Right kidney (tissue), 1 donor: ENCODE results near the gene PDE9A.

Source experiments
- DNase-seq: peaks from one replicate; pipeline ENCODE4 v3.0.0-alpha.2; 2016

The PDE9A gene

DNA sequence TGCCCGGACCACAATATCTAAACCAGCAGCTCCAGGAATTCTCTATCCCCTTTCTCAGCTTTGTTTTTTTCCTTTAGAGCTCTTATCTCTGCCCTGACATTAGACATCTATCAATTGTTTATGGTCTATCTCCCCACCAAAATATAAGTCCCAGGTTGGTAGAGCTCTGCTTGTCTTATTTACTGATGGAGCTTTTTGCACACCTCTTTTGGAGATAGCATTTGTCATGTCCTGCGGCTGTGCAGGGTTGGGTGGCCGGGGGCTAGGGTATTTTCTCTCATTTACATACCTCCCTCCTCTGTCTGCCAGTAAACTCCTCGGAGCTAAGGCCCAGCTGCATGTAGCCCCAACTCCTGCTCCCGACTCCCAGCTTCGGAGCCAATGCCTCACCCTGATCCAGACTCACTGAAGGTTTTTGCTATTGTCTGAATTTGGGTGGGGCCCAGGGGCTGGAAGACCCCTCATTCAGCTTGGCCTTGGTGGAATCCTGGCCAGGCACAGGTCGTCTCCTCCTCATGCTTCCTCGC, 11.1 kb upstream of the PDE9A start:
- DNase-seq = no peak

- no peak for DNase-seq
Observed at GRCh38 chr21:42644223-42645208, 8.9 kb upstream of the PDE9A start.

DNA sequence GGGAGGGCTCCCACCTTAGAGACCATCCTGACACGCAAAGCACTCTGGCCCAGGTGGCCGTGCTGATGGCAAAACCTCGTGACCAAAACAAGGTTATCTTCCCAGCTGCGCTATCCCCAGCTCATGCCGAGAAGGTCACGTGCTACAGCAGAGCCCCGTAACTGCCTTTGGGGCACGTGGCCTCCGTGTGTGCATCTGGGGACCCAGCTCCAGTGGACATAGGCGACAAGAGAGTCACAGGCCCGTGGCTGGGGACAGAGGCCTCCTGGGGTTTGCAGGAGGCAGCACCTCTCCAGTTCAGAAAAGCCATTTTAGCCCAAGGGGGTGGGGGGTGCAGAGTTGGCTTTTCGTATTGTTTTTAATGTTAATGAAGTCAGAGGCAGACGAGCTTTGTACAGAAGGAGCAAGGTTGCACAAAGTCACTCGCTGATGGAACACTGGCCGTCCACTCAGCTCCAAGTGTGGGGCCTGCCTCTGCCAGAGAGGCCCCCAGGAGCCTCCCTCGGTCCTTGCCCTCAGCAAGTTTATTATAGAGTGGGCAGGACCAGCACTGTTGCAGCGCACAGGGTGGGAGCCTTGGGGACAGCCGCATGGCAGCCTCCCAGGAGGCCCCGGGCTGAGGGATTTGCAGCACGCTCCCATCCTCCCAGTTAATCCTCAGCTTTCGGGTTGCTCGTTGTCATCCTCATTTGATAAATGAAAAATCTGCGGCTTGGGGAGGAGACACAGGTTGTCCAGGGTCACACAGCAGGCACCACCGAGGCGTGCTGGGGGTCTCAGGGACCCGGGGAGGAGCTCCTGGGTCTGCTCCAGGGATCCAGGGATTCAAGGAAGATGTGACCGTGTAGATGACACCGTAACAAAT, 8.0 kb upstream of the PDE9A start:
- DNase-seq = no peak

GRCh38 chr21:42646076-42646825, 7.2 kb upstream of the PDE9A start:
- no peak for DNase-seq

- no peak for DNase-seq
Observed at GRCh38 chr21:42646836-42647235, 6.6 kb upstream of the PDE9A start.

- no peak for DNase-seq
Observed at GRCh38 chr21:42648606-42649005, 4.8 kb upstream of the PDE9A start.

DNA sequence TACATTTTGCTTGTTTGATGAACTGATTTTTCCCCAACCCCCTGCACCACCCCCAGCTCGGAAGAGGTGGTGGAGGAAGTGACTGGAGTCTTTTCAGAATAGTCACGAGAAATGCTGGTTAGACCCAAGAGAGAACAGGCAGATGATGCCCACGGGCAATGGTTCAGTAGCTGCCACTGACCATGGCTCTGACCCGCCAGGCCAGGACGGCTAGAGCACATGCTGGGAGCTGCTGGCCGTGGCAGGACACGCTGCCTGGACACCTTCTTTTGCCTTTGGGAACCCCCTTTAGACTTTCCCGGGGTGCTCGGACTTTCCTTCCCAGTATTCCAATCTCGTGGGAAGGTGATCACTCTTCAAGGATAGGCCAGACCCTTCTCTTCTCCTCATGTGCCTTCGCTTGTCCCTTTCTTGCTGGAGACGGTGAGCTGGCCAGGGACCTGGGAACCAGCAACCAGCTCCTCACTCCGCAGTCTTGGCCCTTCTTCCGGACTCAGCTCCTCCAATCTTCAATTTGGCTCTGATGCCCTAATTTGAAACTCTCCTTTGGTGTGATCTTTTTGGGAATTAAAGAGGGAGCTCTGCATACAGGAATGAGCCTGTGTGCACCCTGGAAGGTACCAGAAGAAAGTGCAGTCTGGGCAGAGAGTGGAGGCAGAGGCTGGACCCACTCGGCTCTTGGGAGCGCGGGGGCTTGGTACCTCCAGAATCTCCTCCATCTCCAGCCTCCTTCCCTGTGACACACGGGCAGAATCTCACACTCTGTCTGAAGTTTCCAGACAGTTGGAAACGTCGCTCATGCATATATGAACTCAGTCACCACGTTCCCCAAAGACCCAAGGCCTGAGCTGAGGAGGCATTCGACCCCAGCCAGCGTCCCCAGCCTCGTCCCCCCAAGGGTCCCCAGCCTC, 4.0 kb upstream of the PDE9A start:
- no peak for DNase-seq

DNA sequence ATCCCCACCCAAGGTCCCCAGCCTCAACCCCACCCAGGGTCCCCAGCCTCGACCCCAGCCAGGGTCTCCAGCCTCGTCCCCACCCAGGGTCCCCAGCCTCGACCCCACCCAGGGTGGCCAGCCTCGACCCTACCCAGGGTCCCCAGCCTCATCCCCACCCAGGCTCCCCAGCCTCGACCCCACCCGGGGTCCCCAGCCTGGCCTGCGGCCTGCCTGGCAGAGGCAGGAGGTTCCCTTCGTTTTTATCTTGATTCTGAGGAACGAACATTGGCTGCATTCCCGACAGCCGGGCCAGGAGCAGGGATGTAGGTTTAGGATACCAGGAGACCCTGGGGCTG, 3.4 kb upstream of the PDE9A start:
- DNase-seq = no peak

- no peak for DNase-seq
Observed at GRCh38 chr21:42650441-42651421, 2.7 kb upstream of the PDE9A start.

DNA sequence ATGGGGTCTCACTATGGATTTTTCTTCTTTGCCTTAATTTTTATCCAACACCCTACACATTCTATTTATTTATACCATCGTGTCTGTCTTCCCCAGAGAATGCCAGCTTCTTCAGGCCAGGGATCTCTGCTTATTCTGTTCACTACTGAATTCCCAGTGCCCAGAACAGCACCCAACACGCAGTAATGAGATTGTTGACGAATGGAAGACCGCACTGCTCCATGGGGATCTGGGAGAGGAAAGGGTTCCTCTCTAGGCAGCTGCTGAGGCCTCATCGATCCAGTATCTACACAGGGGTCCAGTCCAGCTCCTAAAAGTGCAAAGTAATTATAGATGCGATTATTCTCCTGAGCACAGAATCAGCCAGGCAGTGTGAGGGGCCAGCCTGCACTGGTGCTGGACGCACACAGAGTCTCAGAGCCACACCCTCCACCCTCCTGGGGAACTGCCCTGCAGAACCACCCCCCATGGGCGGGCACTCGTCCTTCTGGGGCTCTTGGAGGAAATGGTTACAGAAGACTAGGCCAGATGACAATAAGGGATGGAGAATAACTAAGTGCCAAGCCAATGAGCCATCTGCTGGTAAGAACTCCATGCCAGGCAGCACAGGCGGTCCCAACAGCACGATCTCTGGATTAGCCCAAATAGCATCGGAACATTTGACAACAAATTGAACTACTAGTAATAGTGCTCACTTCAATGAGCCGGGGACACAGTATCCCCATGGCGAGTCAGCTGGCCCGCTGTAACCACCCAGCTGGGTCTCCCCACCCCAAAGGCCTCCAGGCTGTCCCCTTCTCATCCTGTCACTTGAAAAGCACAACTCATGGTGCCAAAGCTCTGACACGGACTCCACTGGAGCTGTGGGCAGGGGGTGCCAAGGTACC, 1.7 kb upstream of the PDE9A start:
- no peak for DNase-seq

- DNase-seq = peak; percentile 87
Observed at GRCh38 chr21:42652527-42653230, 742 bp upstream of the PDE9A start.

DNA sequence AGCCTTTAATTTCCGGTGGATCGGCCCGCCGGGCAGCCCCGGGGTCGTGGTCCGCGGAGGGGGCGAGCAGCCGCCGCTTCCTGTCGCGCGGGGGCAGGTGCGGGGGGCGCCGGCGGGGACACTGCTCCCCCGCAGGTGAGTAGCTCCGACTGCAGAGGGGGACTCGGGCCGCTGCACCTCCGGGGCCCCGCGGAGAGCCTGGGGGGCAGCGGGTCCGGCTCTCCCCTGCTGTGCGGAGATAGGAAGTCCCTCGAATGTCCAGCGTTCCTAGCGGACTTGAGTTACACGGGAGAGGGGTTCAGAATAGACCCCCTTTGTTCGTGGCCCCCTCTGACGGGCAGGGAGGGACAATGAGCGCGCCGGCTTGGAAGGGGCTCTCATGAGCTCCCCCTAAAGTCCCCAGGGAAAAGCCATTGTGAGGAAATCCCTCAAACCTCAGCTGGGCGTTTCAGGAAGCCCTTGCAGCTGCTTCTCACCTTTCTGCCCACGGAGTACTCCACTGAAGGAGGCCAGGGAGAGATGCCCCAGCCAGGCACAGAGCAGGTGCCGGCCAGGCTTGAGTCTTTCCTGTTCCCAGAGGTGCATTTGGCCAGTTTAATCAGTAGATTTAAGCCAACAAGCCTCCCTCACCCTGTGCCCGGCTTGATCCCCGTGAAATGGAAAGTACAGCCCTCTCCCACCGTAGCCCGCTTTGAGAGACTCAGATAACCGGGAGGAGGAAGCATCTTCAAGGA, 925 bp downstream of the PDE9A start:
- peak; percentile 76 for DNase-seq

- no peak for DNase-seq
Observed at GRCh38 chr21:42654913-42655795, 1.7 kb downstream of the PDE9A start.

- no peak for DNase-seq
Observed at GRCh38 chr21:42655796-42656770, 2.7 kb downstream of the PDE9A start.

GRCh38 chr21:42656872-42657271, 3.5 kb downstream of the PDE9A start:
- no peak for DNase-seq
